HUES48 (cell line): ENCODE results near the gene OR5AU1.
A peak's percentile ranks its signal among the peaks of the same experiment; 100 is the strongest.

Experiments used
- H3K27ac ChIP-seq: one replicate; pipeline ENCODE4 v1.7.0; 2013; ENCODE audit warnings: low read depth, low read length, inconsistent platforms
- H3K27me3 ChIP-seq: 2 replicates; pipeline ENCODE4 v1.6.1; 2013; ENCODE audit warnings: mild to moderate bottlenecking, low read length; ENCODE audit not compliant: control insufficient read depth, insufficient read depth
- H3K36me3 ChIP-seq: 2 replicates; pipeline ENCODE4 v1.6.1; 2013; ENCODE audit warnings: low read length; ENCODE audit not compliant: control insufficient read depth, insufficient read depth
- H3K4me1 ChIP-seq: 2 replicates; pipeline ENCODE4 v1.6.1; 2013; ENCODE audit warnings: mild to moderate bottlenecking, low read length; ENCODE audit not compliant: control insufficient read depth, insufficient read depth
- H3K4me3 ChIP-seq: 2 replicates; pipeline ENCODE4 v1.5.1; 2013; ENCODE audit warnings: mild to moderate bottlenecking, low read depth, low read length
- H3K9ac ChIP-seq: 2 replicates; pipeline ENCODE4 v1.6.1; 2013; ENCODE audit warnings: mild to moderate bottlenecking, low read depth, low read length, moderate library complexity
- H3K9me3 ChIP-seq: 2 replicates; pipeline ENCODE4 v1.6.1; 2013; ENCODE audit warnings: low read length; ENCODE audit not compliant: control insufficient read depth, insufficient read depth

Gene OR5AU1

DNA sequence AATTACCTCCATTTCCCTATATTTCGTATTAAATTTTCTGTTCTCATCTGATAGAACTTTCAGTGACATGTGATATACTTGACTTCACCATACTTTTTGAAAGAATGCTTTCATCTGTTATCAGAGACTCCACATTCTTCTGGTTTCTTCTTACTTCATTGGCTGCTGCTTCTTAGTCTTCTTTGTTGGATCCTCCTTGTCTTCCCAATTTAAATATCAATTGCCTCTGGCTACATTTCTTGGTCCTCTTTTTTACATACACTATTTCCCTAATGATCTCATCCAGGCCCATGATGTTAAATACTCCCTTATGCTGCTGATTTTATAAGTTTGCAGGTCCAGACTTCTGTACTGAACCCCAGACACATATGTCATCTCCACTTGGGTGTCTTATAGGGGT, 22.0 kb downstream of the OR5AU1 start:
- H3K4me1 ChIP-seq, result peaks cover 10% of the 10 kb centered on the region
- no peaks in the 10 kb centered on the region for H3K9me3 ChIP-seq
- H3K27ac ChIP-seq, result no peak overlapping the region
- H3K9ac ChIP-seq, result no peak overlapping the region; the same call in 1 of the 2 replicates
- H3K36me3 ChIP-seq, result no peaks in the 10 kb centered on the region
- H3K4me3 ChIP-seq, result no peak overlapping the region; the same call in 1 of the 2 replicates
- no peaks in the 10 kb centered on the region for H3K27me3 ChIP-seq

DNA sequence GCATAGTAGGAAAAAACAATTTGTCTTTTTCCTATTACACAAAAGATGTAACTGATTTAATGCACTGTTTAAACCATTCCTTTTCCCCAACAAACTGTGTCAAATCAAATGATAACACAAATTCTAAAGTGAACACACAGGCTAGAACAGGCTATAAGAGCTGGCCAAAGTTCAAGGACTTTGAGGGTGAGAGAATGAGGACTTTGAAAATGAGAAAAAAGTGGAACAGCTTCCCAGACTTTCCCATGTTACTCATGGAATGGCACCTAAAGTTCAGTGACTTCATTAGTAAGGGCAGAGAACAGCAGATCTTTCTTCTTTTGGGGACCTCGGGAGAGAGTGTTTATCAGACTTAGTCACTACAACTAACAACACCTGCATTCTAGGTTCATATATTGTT, 32.4 kb downstream of the OR5AU1 start:
- Histone ChIP-seq H3K9ac (no peak overlapping the region), H3K27me3 (no peaks in the 10 kb centered on the region), H3K9me3 (no peaks in the 10 kb centered on the region), H3K27ac (no peak overlapping the region), H3K4me1 (no peaks in the 10 kb centered on the region), H3K36me3 (no peaks in the 10 kb centered on the region), H3K4me3 (no peak overlapping the region)

- H3K4me1 ChIP-seq, result no peaks in the 10 kb centered on the region
- H3K27ac ChIP-seq, result no peak overlapping the region
- no peak overlapping the region for H3K9ac ChIP-seq
- no peak overlapping the region for H3K4me3 ChIP-seq
- no peaks in the 10 kb centered on the region for H3K36me3 ChIP-seq
- H3K27me3 ChIP-seq, result no peaks in the 10 kb centered on the region
- H3K9me3 ChIP-seq, result no peaks in the 10 kb centered on the region
Measured at GRCh38 chr14:21121122-21121521, 34.7 kb downstream of the OR5AU1 start.

DNA sequence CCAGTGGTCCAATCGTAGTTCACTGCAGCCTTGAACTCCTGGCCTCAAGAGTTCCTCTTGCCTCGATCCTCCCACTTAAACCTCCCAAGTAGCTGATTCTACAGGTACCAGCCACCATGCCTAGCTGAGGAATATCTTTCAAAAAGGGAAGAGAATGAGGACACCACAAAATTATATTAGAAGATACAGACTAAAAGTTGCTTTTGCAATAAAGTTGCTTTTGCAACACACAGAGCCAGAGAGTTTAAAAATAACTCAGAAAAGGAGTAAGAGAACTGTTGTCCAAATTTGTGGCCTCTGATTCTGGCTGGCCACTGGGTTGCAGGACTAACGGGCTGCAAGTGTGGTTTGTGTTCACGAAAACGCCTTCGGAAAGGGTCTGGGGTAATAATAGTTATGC, 35.2 kb downstream of the OR5AU1 start:
- Histone ChIP-seq H3K9me3 (no peaks in the 10 kb centered on the region), H3K4me1 (no peaks in the 10 kb centered on the region), H3K27me3 (no peaks in the 10 kb centered on the region), H3K36me3 (no peaks in the 10 kb centered on the region), H3K4me3 (no peak overlapping the region), H3K9ac (no peak overlapping the region), H3K27ac (no peak overlapping the region)

- Histone ChIP-seq H3K27me3 (no peaks in the 10 kb centered on the region), H3K36me3 (no peaks in the 10 kb centered on the region), H3K9me3 (no peaks in the 10 kb centered on the region), H3K4me3 (no peak overlapping the region), H3K27ac (no peak overlapping the region), H3K9ac (no peak overlapping the region), H3K4me1 (no peaks in the 10 kb centered on the region)
Measured at GRCh38 chr14:21118933-21119332, 36.9 kb downstream of the OR5AU1 start.

DNA sequence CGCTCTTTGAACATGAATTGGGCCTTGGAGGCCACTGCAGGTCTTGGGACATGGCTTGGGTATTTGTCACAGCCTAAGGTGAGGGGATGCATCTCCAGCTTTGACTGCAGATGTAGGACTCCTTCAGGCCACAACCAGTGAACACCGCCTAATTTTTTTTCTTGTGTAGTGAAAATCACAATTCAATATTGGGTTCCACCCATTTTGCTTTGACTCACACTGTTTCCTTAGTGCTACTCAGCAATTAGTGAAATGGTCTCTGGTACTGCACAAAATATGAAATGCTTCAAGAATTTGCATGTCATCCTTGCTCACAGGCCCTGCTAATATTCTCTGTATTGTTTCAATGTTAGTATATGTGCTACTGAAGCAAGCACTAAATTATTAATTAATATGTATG, 42.5 kb downstream of the OR5AU1 start:
- H3K27me3 ChIP-seq, result no peaks in the 10 kb centered on the region
- no peak overlapping the region for H3K27ac ChIP-seq
- H3K4me3 ChIP-seq, result no peak overlapping the region
- H3K9me3 ChIP-seq, result no peaks in the 10 kb centered on the region
- H3K36me3 ChIP-seq, result no peaks in the 10 kb centered on the region
- H3K4me1 ChIP-seq, result no peaks in the 10 kb centered on the region
- no peak overlapping the region for H3K9ac ChIP-seq

DNA sequence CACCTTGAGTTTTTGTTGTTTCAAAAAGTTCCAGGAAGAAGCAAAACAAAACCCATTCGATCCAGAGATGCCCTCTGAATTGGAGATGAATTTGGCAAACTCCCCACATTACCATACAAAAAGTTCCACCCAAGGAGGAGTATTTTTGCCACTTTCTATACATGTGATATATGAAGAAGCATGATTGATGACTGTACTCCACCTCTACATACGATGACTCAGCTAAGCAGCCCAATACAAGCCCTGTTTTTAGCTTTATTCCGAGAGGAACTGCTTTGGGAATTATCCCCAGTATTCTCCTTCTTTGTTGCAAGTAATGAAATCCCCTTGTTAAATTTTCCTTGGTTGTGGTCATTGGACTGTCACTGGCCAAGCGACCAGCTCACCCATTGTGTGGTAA, 43.6 kb downstream of the OR5AU1 start:
- no peaks in the 10 kb centered on the region for H3K36me3 ChIP-seq
- H3K27ac ChIP-seq, result no peak overlapping the region
- H3K9ac ChIP-seq, result no peak overlapping the region
- no peaks in the 10 kb centered on the region for H3K27me3 ChIP-seq
- H3K4me3 ChIP-seq, result no peak overlapping the region
- no peaks in the 10 kb centered on the region for H3K9me3 ChIP-seq
- peaks cover 3% of the 10 kb centered on the region for H3K4me1 ChIP-seq

DNA sequence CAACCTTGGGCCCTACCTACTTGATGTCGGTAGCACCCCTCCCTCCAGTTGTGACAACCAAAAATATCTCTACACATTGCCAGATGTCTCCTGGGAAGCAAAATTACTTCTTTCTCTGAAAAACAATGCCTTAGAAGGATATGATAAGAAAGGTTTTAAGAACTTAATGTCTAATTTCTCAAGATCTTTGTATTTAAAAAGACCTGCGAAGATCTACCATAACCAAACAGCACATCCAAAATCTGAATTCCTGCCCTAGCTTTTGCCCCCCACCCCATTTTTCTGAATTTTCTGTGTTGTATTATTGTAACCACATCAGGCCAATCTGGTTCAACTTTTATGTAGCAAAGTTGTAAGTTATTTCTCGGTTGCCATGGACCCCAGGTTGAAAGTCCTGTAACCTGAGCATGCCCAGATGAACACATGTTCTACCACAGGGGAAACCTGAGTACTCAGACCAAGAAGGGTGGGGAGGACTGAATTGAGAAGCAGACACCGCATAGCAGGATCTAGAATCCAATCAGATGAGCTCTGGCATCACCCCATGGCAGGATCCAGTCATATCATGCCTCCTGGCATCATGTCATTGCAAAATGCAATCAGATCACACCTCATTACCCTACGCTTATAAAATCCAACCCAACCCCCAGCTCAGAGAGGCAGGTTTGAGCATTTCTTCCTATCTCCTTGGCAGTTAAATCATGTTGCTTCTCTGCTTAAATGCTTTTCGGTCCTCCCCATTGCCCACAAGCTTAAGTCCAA, 46.3 kb downstream of the OR5AU1 start:
- H3K9ac ChIP-seq, result no peak overlapping the region

DNA sequence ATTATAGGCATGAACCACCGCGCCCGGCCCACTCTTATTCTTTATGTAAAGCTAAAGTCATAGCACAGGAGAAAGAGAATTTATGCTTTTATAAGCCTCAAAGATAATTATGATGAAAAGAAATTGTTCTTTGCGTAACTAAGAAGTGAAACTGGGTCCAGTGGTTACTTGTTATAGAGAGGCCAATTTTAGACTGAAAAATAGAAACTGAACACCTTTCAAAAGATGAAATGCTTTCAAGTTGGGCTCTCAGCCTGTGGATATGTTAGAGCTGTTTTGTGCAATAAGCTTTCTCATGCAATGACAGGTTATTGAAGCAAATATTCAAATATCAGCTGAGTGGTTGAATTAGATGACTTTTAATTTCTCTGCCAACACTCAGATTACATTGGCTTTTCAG, 47.1 kb downstream of the OR5AU1 start:
- Histone ChIP-seq H3K9me3 (no peaks in the 10 kb centered on the region), H3K27ac (no peak overlapping the region), H3K4me1 (peaks cover 22% of the 10 kb centered on the region), H3K36me3 (no peaks in the 10 kb centered on the region), H3K27me3 (no peaks in the 10 kb centered on the region), H3K9ac (no peak overlapping the region), H3K4me3 (no peak overlapping the region)

More for the DNA sequence above, 46.3 kb downstream of the OR5AU1 start:
- no peaks in the 10 kb centered on the region for H3K36me3 ChIP-seq
- peaks cover 22% of the 10 kb centered on the region for H3K4me1 ChIP-seq
- no peak overlapping the region for H3K4me3 ChIP-seq
- H3K27me3 ChIP-seq, result no peaks in the 10 kb centered on the region
- no peaks in the 10 kb centered on the region for H3K9me3 ChIP-seq
- no peak overlapping the region for H3K27ac ChIP-seq

- H3K27me3 ChIP-seq, result no peaks in the 10 kb centered on the region
- H3K36me3 ChIP-seq, result no peaks in the 10 kb centered on the region
- peaks cover 33% of the 10 kb centered on the region for H3K4me1 ChIP-seq
- H3K9ac ChIP-seq, result no peak overlapping the region
- H3K9me3 ChIP-seq, result no peaks in the 10 kb centered on the region
- H3K27ac ChIP-seq, result peak overlapping the region; percentile 64
- no peak overlapping the region for H3K4me3 ChIP-seq
Measured at GRCh38 chr14:21107283-21107800, 48.5 kb downstream of the OR5AU1 start.

- Histone ChIP-seq H3K36me3 (no peaks in the 10 kb centered on the region), H3K4me1 (peaks cover 40% of the 10 kb centered on the region), H3K4me3 (no peak overlapping the region; the same call in 1 of the 2 replicates), H3K27me3 (no peaks in the 10 kb centered on the region), H3K9me3 (no peaks in the 10 kb centered on the region), H3K9ac (no peak overlapping the region), H3K27ac (peak overlapping the region; percentile 64)
Measured at GRCh38 chr14:21106498-21107282, 49.2 kb downstream of the OR5AU1 start.
